ENCODE data around the gene FBXO2.

FBXO2 gene

GRCh38 chr1:11682287-11682771 is 28.1 kb upstream of the FBXO2 start:
- no peak for DNase-seq (ENCODE audit: low read depth)

- DNase-seq (ENCODE audit: low read depth) = peak; percentile 51
Observed at GRCh38 chr1:11681071-11681771, 27.0 kb upstream of the FBXO2 start, which contains the start of gene MAD2L2. MAD2L2 (minus strand) TSS chr1:11681148; CDS start chr1:11680601, 547 bp downstream.

DNA sequence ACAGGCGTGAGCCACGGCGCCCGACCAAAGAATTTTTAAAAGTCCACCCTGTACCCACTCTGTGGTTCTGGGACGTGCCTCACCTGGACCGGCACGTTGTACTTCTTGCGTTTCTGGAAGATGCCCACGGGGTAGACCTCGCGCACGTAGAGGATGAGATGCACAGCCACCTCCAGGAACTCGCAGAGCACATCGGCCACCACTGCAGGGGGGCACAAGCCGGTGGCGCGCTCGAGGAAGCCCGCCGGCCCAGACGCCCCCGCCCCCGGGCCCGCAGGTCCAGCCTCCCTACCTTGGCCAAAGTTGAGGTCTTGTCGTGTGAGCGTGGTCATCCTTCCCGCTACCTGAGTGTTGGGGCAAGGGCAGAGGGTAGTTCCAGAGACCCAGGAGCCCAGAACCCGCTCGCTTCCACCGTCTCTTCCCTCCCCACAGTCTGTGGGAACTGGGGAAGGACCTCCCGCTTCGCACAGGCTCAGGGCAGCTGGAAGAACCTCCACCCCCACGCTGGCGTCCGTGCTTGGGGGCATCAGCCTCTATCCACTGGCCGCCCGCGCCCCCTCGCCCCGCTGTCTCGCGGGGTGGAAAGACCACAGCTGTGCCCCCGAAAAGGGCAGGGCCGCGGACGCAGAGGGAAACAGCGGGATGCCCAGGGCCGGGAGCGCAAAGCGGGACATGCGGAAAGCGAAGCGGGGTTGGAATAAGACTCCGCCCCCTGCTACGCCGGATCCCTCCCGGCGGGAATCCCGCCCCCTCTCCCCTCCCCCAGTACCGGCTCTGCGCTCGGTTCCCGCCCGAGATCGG is 26.2 kb upstream of the FBXO2 start:
- DNase-seq (ENCODE audit: low read depth) = no peak

GRCh38 chr1:11678442-11678841 is 24.2 kb upstream of the FBXO2 start:
- no peak for DNase-seq (ENCODE audit: low read depth)

GRCh38 chr1:11676386-11677103 is 22.3 kb upstream of the FBXO2 start:
- DNase-seq (ENCODE audit: low read depth) = no peak

- no peak for DNase-seq (ENCODE audit: low read depth)
Observed at GRCh38 chr1:11675325-11675724, 21.1 kb upstream of the FBXO2 start.

GRCh38 chr1:11674488-11674887 is 20.3 kb upstream of the FBXO2 start:
- DNase-seq (ENCODE audit: low read depth) = no peak

DNA sequence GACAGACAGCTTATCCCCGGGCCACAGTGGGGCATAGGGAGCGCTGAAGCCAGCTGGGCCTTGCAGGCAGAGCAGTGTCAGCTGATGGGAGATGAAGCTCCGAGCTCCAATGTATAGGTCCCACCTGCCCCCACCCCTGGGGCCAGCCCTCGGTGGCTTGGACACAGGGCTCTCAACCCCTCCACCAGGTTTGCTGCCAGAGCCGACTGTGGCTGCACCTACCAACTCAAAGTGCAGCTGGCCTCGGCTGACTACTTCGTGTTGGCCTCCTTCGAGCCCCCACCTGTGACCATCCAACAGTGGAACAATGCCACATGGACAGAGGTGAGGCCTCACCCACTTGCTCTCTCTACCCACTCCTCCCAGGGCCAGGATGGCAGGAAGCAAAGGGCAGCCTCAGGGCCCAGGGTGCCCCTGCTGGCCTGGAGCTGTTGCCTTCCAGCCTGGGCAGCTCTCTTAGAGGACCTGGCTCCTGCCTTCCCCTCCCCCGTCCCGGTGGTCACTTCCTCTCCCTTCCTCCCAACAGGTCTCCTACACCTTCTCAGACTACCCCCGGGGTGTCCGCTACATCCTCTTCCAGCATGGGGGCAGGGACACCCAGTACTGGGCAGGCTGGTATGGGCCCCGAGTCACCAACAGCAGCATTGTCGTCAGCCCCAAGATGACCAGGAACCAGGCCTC is 19.0 kb upstream of the FBXO2 start:
- DNase-seq (ENCODE audit: low read depth) = no peak

DNA sequence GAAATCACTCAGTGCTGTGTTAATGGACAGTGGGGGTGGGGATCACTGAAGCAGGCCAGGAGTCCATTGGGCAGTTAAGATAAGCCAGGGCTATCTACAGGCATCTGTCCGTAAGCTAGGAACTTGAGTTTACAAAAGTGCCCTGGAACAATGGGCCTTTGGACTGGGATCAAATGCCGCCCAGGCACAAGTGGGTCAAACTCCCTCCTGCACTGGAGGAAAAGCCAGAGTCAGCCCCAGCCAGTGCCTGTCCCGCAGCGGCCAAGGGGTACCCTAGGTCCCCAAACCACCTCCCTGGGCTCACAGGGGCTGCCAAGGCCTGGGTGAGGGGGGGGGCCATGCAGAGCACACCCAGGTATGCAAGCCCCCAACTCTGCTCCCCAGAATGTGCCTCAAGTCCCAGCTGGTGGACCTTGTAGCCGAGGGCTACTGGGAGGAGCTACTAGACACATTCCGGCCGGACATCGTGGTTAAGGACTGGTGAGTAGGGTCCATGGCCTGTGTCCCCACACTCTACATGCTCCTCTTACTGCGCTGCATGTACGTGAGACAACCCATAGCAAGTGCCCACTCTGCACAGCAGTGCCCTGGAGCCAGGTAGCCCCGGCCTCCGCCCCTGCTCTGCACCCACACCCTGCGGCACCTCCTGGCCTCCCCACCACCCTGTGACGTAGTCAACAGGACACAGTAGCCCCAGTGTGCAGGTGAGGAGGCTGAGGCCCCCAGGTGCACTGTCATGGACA is 17.5 kb upstream of the FBXO2 start:
- no peak for DNase-seq (ENCODE audit: low read depth)

DNA sequence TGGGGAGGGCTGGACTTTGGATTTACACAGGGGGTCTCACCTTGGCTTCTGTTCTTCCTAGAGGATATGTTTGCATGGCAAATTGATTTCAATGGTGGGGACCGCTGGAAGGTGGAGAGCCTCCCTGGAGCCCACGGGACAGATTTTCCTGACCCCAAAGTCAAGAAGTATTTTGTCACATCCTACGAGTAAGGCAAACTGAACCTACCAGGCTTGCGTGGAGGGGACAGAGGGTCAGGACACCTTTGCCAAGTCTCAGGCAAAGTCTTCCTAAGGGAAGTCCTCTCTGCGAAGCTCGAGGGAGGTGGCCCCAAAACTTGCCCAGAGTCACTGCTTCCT is 16.9 kb upstream of the FBXO2 start:
- no peak for DNase-seq (ENCODE audit: low read depth)

DNA sequence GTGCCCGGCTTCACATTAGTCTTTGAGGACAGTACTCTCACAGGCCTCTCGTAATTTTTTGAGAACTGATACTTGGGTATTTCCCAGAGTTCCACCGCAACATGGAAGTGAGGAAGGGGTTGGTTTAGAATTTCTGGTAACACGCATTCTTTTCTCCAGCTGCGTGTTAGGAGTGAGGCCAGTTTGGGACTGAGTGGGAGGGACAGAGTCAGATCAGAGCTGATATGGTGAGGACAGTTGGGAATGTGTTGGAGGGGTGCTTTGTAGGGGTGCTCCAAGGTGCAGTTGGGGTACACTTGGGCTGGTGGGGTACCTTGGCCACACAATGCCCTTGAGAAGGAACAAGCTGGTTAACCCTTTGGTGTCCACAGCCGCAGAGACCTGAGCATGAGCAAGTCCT is 16.5 kb upstream of the FBXO2 start:
- DNase-seq (ENCODE audit: low read depth) = no peak

DNA sequence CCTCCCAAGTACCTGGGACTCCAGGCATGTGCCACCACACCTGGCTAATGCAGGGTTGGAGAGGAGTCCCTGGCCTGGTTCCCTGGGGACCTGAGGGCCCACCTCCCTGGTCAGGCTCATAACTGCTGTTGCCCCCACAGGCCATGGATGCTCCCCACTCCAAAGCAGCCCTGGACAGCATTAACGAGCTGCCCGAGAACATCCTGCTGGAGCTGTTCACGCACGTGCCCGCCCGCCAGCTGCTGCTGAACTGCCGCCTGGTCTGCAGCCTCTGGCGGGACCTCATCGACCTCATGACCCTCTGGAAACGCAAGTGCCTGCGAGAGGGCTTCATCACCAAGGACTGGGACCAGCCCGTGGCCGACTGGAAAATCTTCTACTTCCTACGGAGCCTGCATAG is 14.3 kb upstream of the FBXO2 start:
- no peak for DNase-seq (ENCODE audit: low read depth)

DNA sequence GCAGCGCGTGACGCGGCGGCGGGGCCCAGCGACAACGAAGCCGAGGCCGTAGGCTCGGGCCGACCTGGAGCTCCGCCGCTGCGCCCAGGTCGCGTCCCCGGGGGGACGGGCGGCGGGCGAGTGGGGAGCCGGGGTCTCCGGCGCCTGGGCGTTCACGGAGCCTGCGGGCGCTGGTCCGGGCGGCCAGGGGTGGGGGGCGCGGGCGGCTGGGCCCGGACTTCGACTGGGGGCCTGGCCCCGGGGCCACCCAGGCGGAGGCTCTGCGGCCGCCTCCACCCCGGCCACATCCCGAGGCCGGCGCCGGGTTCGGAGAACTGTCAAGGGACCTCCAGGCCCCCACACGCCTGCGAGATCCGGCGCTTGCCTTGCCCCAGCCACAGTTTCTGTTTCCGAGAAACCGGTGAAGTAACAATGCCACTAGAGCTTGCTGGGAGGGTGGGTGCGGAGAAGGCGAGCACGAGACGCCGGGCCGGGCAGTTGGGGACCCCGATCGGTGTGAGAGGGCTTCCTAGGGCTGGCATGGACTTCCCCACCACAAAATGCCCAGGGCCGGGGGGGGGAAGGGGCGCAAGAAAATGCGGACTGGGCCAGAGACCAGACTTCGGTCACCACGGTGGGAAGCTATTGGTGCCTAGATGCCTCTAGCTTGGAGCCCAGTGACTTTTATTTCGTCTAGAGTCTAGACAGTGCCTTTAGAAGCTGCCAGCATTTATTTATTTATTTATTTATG is 10.3 kb upstream of the FBXO2 start:
- DNase-seq (ENCODE audit: low read depth) = no peak

DNA sequence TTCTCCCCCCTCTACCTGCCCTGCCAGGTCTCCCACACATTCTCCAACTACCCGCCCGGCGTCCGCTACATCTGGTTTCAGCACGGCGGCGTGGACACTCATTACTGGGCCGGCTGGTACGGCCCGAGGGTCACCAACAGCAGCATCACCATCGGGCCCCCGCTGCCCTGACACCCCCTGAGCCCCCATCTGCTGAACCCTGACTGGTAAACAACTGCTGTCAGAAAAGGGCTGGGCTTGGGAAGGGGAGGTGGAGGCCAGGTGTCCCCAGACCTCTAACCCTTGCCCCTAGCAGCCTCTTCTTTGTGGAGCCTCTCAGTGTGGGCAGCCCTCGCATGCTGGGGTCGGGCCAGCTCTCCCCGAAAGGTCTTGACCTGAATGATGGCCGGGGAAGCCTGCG is 6.9 kb upstream of the FBXO2 start:
- DNase-seq (ENCODE audit: low read depth) = no peak

DNA sequence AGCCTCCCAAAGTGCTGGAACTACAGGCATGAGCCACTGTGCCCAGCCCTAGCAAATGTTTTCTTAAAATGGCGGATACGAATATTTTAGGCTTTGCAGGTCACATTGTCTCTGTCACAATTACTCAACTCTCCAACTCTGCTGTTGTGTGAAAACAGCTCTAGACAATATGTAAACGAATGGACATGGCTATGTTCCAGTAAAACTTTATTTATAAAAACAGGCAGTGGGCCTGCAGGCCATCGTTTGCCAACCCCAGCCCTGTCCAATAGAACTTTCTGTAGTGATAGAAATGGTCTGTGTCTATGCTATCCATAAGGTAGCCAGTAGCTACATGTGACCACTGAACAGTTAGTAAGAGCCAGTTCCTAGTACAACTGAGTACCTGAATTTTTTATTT is 5.5 kb upstream of the FBXO2 start:
- DNase-seq (ENCODE audit: low read depth) = no peak

- no peak for DNase-seq (ENCODE audit: low read depth)
Observed at GRCh38 chr1:11658542-11658941, 4.3 kb upstream of the FBXO2 start.

DNA sequence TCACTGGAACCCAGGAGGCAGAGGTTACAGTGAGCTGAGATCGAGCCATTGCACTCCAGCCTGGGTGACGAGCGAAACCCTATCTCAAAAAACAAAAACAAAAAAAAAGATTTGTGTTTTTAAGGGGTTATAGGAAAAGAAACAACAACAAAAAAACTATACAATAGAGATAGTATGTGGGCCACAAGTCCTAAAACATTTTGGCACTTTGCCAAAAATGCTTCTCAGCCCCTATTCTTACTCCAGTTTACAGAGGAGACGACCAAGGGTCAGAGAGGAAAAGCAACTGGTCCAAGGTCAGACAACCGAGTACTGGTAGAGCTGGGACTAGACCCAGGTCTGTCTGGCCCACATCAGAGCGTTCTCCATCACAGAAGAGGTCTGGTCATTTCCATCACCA is 3.4 kb upstream of the FBXO2 start:
- no peak for DNase-seq (ENCODE audit: low read depth)

- no peak for DNase-seq (ENCODE audit: low read depth)
Observed at GRCh38 chr1:11654939-11655808, 945 bp upstream of the FBXO2 start.

GRCh38 chr1:11653861-11654136 is 430 bp downstream of the FBXO2 start:
- no peak for DNase-seq (ENCODE audit: low read depth)
